Adrenal gland (tissue), 12 donors: ENCODE data around the gene DBNDD1. TPM values are rescaled to one million over a fixed set of nuclear protein-coding genes. Genes with fewer than 3 reads are reported as not detected.

Source experiments
- DNase-seq, 7 donors: peaks; one replicate each; pipeline ENCODE4 v3.0.0-alpha.2; 2019 to 2020
- H3K27ac ChIP-seq, 5 donors: fragments of 200-600 bp; sonication (generic) in 4 of 5; 1 replicate in 3 of 5; 2 replicates in 2 of 5; pipeline versions ENCODE4 v1.5.1 to v1.8.0; 2016 to 2020; ENCODE audit warnings: mild to moderate bottlenecking in 1 of 5
- H3K27me3 ChIP-seq: fragments of 200-600 bp; 2 replicates; pipeline ENCODE4 v1.8.0; 2021
- H3K36me3 ChIP-seq, 2 donors: fragments of 200-600 bp; replicated peaks in 1 of 2; 1 replicate in 1 of 2; 2 replicates in 1 of 2; pipeline versions ENCODE4 v1.5.1 to v1.8.0; 2018 to 2022
- H3K4me1 ChIP-seq, 2 donors: fragments of 200-600 bp; replicated peaks in 1 of 2; 1 replicate in 1 of 2; 2 replicates in 1 of 2; pipeline versions ENCODE4 v1.5.1 to v1.8.0; 2018 to 2021
- H3K4me3 ChIP-seq, 4 donors: fragments of 200-600 bp; sonication (generic) in 3 of 4; one replicate each; pipeline ENCODE4 v1.5.1; 2016 to 2018
- H3K9me3 ChIP-seq, 3 donors: fragments of 200-600 bp; sonication (generic) in 1 of 3; replicated peaks in 1 of 3; 1 replicate in 2 of 3; 2 replicates in 1 of 3; pipeline versions ENCODE4 v1.5.1 to v1.8.0; 2016 to 2021
- CTCF ChIP-seq, 6 experiments: fragments of 450-650 bp in 4 of 6; fragments of 200-600 bp in 2 of 6; sonication (generic) in 1 of 6; IDR thresholded peaks; 1 replicate in 5 of 6; 2 replicates in 1 of 6; pipeline versions ENCODE4 v1.5.1 to v1.8.0; 2016 to 2021; ENCODE audit warnings: antibody characterized with exemption in 6 of 6, mild to moderate bottlenecking in 2 of 6, moderate library complexity in 1 of 6
- POLR2A ChIP-seq, 2 donors: fragments of 450-650 bp; IDR thresholded peaks; one replicate each; pipeline ENCODE4 v1.6.1; 2017; ENCODE audit warnings: antibody characterized with exemption in 2 of 2, mild to moderate bottlenecking in 2 of 2, moderate library complexity in 1 of 2
- WGBS, 4 donors: extraction: QIAGEN DNeasy Blood & Tissue Kit in 2 of 4; methylation state at CpG; one replicate each; pipeline versions ENCODE4 v1.1.5 to v1.1.7; 2013 to 2017; 5-methylcytosine and 5-hydroxymethylcytosine counted together
- intact Hi-C, 2 donors: fragments of 100-400 bp; cut with DNase I; formaldehyde crosslinking; loops; one replicate each; pipeline versions ENCODE4 v1.14.1 to v1.15.0; 2022 to 2023
- polyA plus RNA-seq, 3 donors: library from polyadenylated mRNA; stranded (reverse); fragments of 200-250 nt in 2 of 3; fragments of 350-450 nt in 1 of 3; fragmentation: Illumina TruSeq in 1 of 3; extraction: RNeasy Lipid Tissue Mini Kit (QIAGEN cat#74804) in 1 of 3; gene quantifications; one replicate each; pipeline ENCODE4 v1.2.3, GENCODE V29; 2013 to 2014
- total RNA-seq, 9 donors: library from RNA; depleted of rRNA in 4 of 9; stranded (reverse); fragments of >200 nt in 4 of 9; fragments of 120-200 nt in 1 of 9; fragmentation: NEBNext Ultra II Directional in 1 of 9; extraction: Animal tissue kit (Norgen Biotek cat#: 25700) in 1 of 9; gene quantifications; one replicate each; pipeline versions ENCODE4 v1.1.0 to v1.2.4, GENCODE V29; 2013 to 2023
- donor health status: healthy with polysubstance abuse.
- donor health status: Bipolar disorder and iron deficiency.
- donor health status: DM: yes; HTN: yes; CAD: no.
- donor health status: DM: no; HTN: no; CAD: no.
- donor health status: DM: no; HTN: no; CAD: no.
- donor health status: DM: yes; HTN: yes; CAD: no.

DBNDD1 gene
- total and polyA plus RNA-seq, 12 donors = 1.4 to 24.2 (median 7.0) TPM

DNA sequence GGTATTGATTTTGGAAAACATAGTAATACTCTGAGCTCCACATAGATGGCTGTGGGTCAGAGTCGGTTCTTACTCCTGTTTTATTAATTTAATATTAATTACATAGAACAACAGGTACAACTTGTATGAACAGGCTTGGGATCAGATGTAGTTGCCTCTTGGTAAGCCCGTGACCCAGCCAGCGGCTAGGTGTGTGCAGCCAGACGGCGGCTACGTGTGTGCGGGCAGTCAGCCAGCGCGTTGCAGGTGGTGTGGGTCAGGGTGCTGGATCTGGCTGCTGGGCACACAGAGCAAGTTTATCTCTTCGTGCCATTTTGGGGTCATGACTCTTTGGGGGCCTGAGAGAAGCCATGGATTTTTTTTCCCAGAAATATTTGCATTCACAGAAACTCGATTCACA lies 30.3 kb downstream of the DBNDD1 start:
- WGBS, 4 donors = 88 to 97% (median 95%) methylated on average over 11 of the region's 11 CpGs
- H3K27me3 ChIP-seq = no peaks in the 10 kb centered on the region
- peaks cover 0 to 78% of the 10 kb centered on the region in 2 donors for H3K36me3 ChIP-seq
- TF ChIP-seq POLR2A (IDR thresholded peaks at IDR 0.05) = no peak
- no peak overlapping the region for H3K27ac ChIP-seq
- H3K9me3 ChIP-seq = no peaks in the 10 kb centered on the region
- no peak overlapping the region for H3K4me3 ChIP-seq
- no peaks in the 10 kb centered on the region for H3K4me1 ChIP-seq
- intact Hi-C loops = no loop called here
- DNase-seq = no peak

GRCh38 chr16:89987169-89987568 lies 32.1 kb downstream of the DBNDD1 start:
- Histone ChIP-seq H3K4me1 (no peaks in the 10 kb centered on the region), H3K27ac (no peak overlapping the region), H3K27me3 (no peaks in the 10 kb centered on the region), H3K4me3 (no peak overlapping the region), H3K9me3 (no peaks in the 10 kb centered on the region), H3K36me3 (peaks cover 0 to 79% of the 10 kb centered on the region in 2 donors)
- no peak for TF ChIP-seq POLR2A (IDR thresholded peaks at IDR 0.05)
- intact Hi-C loops = no loop called here
- WGBS, 4 donors = 93 to 99% (median 97%) methylated on average over 7 of the region's 7 CpGs
- DNase-seq = no peak

DNA sequence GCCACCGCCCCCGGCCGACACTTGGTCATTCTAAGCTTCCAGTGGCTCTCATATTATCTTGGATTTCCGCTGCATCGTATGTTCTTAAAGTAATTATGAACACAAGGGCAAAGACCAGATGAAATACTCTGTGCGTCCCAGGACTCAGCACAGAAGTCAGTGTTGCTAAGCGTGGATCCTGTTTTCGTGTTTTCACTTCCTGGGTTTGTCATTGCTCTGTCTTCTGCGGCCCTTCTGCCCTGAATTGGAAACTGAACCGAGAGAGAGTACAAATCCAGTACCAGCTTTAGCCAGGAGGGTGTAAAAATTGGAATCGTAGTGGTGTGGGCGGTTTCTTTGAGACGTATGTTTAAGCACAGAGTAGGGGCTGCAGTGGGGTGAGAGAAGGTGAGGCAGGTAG lies 32.7 kb downstream of the DBNDD1 start:
- Histone ChIP-seq H3K9me3 (no peaks in the 10 kb centered on the region), H3K27me3 (no peaks in the 10 kb centered on the region), H3K27ac (no peak overlapping the region), H3K36me3 (peaks cover 0 to 79% of the 10 kb centered on the region in 2 donors), H3K4me1 (no peaks in the 10 kb centered on the region), H3K4me3 (no peak overlapping the region)
- intact Hi-C loops = no loop called here
- DNase-seq = no peak
- TF ChIP-seq CTCF (IDR thresholded peaks at IDR 0.05) (no peak), POLR2A (IDR thresholded peaks at IDR 0.05) (no peak)
- WGBS, 4 donors = 91 to 97% (median 94%) methylated on average over 13 of the region's 13 CpGs

- no peak for DNase-seq
- no peaks in the 10 kb centered on the region for H3K9me3 ChIP-seq
- intact Hi-C loops = no loop called here
- no peak overlapping the region for H3K4me3 ChIP-seq
- no peaks in the 10 kb centered on the region for H3K27me3 ChIP-seq
- no peak for TF ChIP-seq POLR2A (IDR thresholded peaks at IDR 0.05)
- TF ChIP-seq CTCF (IDR thresholded peaks at IDR 0.05) = no peak
- WGBS, 4 donors = 92 to 96% (median 94%) methylated on average over 10 of the region's 10 CpGs
- no peak overlapping the region for H3K27ac ChIP-seq
- H3K4me1 ChIP-seq = no peaks in the 10 kb centered on the region
- H3K36me3 ChIP-seq = peaks cover 0 to 77% of the 10 kb centered on the region in 2 donors
These were observed 34.0 kb downstream of the DBNDD1 start for GRCh38 chr16:89985219-89985618.

DNA sequence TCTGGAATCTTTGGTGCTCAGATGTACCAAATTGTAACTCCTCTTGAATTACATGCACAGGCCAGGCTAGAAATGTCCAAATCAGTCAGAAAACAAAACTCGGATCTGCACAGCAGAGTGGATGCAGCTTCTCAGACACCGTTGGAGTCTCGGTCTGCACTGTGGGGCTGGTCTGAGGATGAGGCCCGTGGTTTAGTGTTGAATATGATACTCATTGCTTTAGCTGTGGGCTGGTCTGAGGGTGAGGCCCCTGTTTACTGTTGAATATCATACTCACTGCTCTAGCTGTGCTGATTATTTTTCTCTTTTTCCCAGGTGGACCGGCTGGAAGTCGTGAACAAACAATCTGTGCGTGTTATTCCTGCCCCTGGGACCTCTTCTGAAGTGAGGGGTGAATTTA lies 35.0 kb downstream of the DBNDD1 start:
- intact Hi-C loops = no loop called here
- no peak overlapping the region for H3K4me3 ChIP-seq
- H3K36me3 ChIP-seq = peaks cover 0 to 83% of the 10 kb centered on the region in 2 donors
- WGBS, 4 donors = 95 to 98% (median 96%) methylated on average over 6 to 7 of the region's 7 CpGs
- H3K9me3 ChIP-seq = no peaks in the 10 kb centered on the region
- DNase-seq = no peak
- no peaks in the 10 kb centered on the region for H3K27me3 ChIP-seq
- TF ChIP-seq POLR2A (IDR thresholded peaks at IDR 0.05) (no peak), CTCF (IDR thresholded peaks at IDR 0.05) (no peak)
- H3K4me1 ChIP-seq = no peaks in the 10 kb centered on the region
- no peak overlapping the region for H3K27ac ChIP-seq
